GM21576 (cell line): ENCODE data around the gene KHK.
"Not testable (repeated sequence)": the region's sequence is repeated elsewhere in the genome, so short reads cannot be mapped to it uniquely, and the experiment has no call there.

ENCODE experiments used
- ATAC-seq: cut with Tn5 transposase; IDR thresholded peaks from one replicate; pipeline ENCODE4 v1.9.1; 2021; ENCODE audit warnings: mild to moderate bottlenecking, moderate library complexity; ENCODE audit not compliant: unreplicated experiment

KHK gene

DNA sequence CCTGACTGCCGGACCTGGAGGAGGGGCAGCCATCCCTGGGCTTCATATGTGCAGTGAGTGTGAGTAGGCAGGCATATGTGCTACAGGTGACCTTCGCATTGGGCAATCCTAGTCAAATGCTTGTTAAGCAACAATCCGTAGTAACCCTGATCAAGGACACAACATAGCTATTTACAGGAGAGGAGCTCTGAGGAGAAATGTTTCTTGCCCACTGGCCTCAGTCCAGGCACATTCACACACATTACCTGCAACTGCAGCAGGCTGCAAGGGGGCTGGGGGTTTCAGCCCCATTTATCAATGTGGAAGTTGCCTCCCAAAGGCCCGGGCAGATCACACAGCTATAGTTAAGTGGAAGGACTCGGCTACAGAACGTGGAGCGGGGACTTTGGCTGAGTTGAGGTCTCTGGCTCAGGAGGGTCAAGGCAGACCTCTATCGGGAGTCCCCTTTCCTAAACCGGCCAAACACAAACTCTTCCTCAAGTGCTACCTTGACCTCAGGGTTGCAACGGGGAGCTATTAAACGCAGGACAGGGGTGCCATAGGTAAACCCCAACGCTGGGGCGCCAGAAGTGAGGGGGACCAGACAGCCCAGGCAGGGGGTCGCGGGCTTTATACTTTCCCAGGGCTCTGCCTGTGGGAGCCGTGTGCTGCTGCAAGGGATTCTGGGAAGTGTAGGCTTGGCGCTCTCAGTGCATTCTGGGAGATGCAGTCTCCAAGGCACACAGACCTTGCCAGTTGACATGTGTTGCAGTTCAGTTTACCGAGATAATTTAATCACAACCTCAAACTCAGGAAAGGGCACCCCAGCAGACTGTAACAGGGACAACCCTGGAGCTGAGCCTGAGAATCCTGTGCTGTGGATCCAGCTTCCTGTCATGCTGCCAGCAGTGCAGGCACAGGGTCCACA lies 9.4 kb downstream of the KHK start:
- ATAC-seq, result peak; percentile 50

DNA sequence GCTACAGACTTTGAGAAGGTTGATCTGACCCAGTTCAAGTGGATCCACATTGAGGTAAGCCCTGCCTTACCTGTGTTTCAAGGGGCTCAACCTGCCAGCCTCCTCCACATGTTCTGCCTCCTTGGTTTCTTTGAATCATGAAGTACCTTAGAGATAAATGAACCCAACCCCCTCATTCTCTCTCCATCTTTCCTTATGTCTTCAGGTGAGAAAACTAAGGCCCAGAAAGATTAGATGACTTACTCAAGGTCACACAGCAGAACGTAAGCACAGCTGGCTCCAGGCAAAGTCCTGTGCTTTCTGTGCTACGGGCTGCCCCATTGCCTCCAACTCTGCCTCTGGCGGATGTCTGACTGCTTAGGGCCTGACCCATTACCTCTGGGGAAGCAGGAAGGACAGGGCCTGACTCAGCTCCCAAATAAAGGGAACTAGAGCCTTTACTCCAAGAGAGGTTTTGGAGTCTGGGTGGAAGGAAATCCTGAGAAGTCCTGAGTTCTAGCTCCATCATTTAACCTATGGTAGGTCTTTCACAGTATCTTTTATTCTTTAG lies 10.3 kb downstream of the KHK start:
- no peak for ATAC-seq

DNA sequence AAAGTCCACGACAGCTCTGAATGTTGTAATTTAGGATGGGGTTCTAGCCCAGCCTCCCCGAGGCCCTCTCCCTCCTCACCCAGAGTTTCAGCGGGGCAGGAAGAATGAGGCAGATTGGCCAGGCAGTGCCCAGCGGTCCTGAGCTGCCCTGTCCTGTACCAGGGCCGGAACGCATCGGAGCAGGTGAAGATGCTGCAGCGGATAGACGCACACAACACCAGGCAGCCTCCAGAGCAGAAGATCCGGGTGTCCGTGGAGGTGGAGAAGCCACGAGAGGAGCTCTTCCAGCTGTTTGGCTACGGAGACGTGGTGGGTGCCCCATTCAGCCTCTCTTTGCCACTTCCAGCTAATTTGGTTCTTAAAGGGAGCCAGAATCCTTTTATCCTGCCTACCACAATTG lies 10.8 kb downstream of the KHK start:
- no peak for ATAC-seq

- no peak for ATAC-seq
Observed at GRCh38 chr2:27099334-27099955, 12.9 kb downstream of the KHK start.

DNA sequence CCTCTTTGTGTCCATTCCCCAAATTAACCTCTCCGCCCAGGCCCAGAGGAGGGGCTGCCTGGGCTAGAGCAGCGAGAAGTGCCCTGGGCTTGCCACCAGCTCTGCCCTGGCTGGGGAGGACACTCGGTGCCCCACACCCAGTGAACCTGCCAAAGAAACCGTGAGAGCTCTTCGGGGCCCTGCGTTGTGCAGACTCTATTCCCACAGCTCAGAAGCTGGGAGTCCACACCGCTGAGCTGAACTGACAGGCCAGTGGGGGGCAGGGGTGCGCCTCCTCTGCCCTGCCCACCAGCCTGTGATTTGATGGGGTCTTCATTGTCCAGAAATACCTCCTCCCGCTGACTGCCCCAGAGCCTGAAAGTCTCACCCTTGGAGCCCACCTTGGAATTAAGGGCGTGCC lies 13.5 kb downstream of the KHK start:
- ATAC-seq, result no peak

DNA sequence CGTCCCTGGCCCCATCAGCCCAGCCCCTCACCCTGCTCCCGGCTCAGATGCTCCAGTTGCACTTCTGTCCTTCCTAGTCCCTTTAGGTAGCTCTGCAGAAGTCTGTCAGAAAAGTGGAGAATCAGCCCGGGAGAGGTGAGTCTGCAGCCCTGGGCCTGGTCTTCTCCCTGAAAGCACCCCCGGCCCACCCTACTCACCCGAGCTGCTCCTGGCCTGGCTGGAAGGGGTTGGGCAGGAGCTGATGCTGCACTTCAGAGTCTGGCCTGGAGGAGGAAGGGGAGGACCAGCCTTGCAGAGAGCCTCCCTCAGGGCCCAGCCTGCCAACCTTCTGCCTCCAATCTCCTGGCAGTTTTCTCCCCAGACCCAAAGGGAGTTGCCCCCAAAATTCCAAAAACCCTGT lies 15.8 kb downstream of the KHK start:
- no peak for ATAC-seq

DNA sequence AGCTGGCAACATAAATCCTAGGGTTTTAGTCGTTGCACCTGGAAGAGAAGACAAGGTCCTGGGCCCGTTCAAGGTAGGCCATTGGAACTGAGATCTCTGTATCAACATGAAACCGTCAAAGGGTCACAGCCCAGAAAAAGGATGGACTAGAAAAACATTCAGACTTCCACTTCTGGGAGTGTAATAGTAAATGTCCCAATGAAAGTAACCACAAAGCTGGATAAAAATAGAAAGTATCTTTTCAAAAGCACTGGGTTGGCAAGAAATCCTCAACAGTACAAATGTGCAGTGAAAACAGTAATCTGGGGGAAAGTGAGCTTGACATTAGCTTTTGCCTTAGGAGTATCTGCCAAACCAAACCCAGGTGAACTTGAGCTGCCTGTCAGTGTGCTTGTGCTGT lies 19.4 kb downstream of the KHK start:
- ATAC-seq, result no peak

GRCh38 chr2:27108221-27108620 lies 21.6 kb downstream of the KHK start:
- ATAC-seq, result no peak

GRCh38 chr2:27109083-27109482 lies 22.5 kb downstream of the KHK start:
- ATAC-seq, result no peak

DNA sequence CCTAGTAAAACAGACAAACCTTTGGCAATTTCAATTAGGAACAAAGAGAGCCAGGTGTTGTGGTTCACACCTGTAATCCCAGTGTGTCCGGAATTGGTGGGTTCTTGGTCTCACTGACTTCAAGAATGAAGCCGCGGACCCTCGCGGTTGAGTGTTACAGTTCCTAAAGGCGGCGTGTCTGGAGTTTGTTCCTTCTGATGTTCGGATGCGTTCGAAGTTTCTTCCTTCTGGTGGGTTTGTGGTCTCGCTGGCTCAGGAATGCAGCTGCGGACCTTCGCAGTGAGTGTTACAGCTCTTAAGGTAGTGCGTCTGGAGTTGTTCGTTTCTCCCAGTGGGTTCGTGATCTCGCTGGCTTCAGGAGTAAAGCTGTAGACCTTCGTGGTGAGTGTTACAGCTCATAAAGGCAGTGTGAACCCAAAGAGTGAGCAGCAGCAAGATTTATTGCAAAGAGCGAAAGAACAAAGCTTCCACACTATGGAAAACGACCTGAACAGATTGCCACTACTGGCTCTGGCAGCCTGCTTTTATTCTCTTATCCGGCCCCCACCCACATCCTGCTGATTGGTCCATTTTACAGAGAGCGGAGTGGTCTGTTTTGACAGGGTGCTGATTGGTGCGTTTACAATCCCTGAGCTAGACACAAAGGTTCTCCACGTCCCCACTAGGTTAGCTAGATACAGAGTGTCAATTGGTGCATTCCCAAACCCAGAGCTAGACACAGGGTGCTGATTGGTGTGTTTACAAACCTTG lies 24.2 kb downstream of the KHK start:
- not testable (repeated sequence) for ATAC-seq

GRCh38 chr2:27111392-27112078 lies 25.0 kb downstream of the KHK start:
- not testable (repeated sequence) for ATAC-seq

DNA sequence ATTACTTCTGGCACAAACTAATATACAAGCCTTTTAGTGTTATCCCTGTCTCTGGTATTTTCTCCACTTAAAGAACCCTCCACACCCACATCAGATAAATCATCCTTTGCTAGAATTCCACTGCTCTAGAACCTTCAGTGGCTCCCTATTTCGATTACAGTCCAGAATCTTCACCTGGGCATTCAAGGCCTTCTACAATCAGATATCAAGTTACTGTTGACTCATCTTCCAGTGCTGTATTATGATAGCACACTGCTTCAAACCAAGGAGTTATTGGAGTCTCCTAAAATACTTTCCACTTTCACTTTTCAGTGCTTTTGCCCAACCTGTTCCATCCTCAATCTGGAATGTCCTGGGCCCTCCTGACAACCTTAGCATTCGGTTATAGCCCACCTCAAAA lies 28.9 kb downstream of the KHK start:
- no peak for ATAC-seq

DNA sequence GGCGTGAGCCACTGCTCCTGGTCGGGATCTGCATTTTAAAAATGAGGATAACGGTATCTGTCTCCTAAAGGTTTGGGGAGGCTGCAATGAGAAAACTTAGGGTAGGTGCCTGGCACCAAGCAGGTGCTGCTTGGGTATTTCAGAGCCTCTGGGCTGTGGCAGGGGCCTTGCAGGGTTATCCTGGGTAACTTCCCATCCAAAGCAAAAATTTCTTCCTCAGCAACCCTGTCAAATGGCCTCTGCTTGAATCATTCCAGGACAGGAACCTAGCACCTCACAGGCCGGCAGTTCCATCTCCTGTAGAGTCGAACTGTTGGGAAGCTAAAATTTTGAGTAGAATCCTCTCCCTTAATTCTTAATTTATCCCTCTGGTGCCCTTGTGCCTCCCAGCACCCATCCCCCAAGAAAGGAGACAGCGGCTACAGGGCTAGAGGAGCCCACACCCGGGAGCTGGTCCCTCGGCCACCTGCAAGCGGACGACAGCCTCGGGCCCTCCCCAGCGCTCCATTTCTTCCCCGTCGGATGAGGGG lies 31.5 kb downstream of the KHK start:
- ATAC-seq, result no peak

- ATAC-seq, result no peak
Observed at GRCh38 chr2:27118525-27119329, 32.2 kb downstream of the KHK start, which contains the start of gene CGREF1. CGREF1 (minus strand) TSS chr2:27119128; CDS start chr2:27104366, 14,762 bp downstream.

GRCh38 chr2:27119330-27119670 lies 32.7 kb downstream of the KHK start:
- ATAC-seq, result not testable (repeated sequence)

DNA sequence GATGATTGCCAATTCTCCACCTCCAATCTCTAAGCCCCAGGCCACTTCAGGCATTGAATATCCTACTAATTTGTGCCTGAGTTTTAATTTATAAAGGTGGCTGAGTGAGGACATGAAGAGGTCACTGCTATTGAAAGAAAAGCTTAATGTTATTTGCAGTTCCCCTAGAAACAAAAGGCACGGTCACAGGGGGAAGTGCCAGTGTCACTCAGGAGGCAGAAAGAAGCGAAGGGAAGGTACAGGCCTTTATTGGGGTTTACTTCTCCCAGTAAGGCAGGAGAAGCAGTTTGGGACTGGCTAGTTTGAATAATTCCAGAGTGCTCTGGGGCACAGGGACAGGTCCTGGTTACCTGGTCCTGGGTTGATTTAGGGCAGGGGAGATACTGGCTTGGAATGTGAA lies 35.3 kb downstream of the KHK start:
- no peak for ATAC-seq

DNA sequence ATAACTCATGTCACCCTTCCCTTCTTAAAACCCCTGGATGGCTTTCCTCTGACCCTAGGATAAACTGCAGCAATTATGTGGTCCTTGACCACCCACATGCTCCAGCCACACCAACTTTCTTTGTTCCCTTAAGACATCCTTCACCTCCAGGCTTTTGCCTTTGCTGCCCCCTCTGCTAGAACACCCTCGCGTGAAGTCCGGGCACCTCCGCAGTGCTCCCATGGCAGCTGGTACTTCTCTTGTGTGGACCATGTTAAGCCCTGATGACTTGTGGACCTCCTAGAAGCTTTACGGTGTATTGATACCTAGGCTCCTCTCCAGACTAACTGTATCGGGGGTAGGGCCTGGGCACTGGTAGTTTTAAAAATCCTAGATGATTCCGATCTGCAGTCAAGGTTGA lies 36.2 kb downstream of the KHK start:
- ATAC-seq, result no peak

DNA sequence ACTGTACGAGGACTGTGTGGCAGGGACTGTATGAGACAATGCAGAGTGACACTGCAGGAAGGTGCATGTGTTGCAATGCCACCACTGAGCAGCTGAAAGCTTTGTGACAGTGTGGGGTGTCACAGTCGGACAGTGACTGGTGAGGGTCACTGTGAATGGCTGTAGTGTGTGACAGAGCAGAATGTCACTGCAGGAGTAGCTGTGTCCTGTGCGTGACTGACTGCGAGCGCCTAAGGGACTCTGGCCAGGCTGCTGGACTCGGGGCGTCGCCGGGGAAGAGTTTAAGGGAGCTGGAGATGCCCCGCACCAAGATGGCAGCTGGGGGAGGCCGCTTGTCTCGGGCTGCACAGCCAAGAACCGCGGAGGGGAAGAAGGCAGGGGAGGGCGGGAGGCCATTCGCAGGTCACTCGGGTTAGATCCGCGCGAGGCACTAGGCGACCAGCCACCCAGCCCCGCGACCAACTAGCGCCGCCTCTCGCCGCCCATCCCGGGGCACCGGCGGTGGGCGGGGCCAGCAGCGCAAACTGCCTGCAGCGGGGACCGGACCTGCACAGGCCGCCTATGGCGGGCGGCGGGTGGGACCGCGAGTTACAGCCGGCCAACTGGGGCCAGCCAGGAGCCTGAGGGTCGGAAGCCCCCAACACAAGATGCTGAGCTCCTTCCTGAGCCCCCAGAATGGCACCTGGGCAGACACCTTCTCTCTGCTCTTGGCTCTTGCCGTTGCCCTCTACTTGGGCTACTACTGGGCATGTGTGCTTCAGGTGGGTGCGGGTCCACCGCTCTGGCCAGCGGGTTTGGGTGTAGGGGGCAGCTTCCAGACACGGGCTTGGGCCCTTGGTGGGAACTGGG lies 37.0 kb downstream of the KHK start, which contains the start of gene ABHD1:
Gene ABHD1, plus strand, starts transcription at position 514 of the 849 bp plus-strand sequence. Its CDS starts 134 bp downstream, at position 648.
- ATAC-seq, result no peak

DNA sequence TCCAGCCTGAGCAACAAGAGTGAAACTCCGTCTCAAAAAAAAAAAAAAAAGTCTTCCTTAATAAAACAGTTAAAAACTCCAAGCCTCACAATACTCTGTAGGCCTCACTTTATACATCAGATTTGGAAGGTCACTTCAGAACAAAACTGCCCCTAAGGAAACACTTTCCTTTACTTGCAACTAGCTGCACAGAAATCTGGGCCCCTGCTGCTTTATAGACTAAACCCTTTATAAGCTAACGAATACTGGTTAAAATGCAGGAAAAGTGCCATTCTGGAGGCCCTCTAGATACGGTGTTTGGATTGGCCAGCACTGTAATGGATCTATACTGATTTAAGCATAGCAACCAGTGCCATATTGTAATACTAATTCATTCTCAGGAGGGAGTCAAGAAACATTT lies 38.5 kb downstream of the KHK start:
- no peak for ATAC-seq
